GM23338 (cell line): ENCODE measurements around the gene PLAGL1. TPM values are rescaled to one million over a fixed set of nuclear protein-coding genes. Genes with fewer than 3 reads are reported as not detected.

ENCODE experiments used
- ATAC-seq: fragments of 200-7000 bp; cut with Tn5 transposase; 3 replicates; pipeline ENCODE4 v1.9.1; 2020
- DNase-seq: peaks from one replicate; pipeline ENCODE4 v3.0.0-alpha.2; 2015; ENCODE audit warnings: low spot score
- H2AFZ ChIP-seq: fragments of 200-600 bp; sonication (generic); 2 replicates; pipeline ENCODE4 v1.8.0; 2016; ENCODE audit warnings: antibody characterized with exemption, mild to moderate bottlenecking, moderate library complexity
- H3F3A ChIP-seq: fragments of 200-600 bp; sonication (generic); replicated peaks from 2 replicates; pipeline ENCODE4 v1.8.0; 2017; ENCODE audit warnings: antibody characterized with exemption, mixed run types, low read depth
- H3K27ac ChIP-seq: fragments of 200-600 bp; sonication (generic); 2 replicates; pipeline ENCODE4 v1.6.1; 2016; ENCODE audit warnings: low read depth
- H3K27me3 ChIP-seq: fragments of 200-600 bp; sonication (generic); 2 replicates; pipeline ENCODE4 v1.8.0; 2016; ENCODE audit warnings: mild to moderate bottlenecking, mixed run types, moderate library complexity; ENCODE audit not compliant: insufficient read depth
- H3K36me3 ChIP-seq: fragments of 200-600 bp; sonication (generic); 2 replicates; pipeline ENCODE4 v1.8.0; 2016; ENCODE audit warnings: mild to moderate bottlenecking; ENCODE audit not compliant: insufficient read depth
- H3K4me1 ChIP-seq: fragments of 200-600 bp; sonication (generic); 2 replicates; pipeline ENCODE4 v1.8.0; 2016; ENCODE audit warnings: mild to moderate bottlenecking, moderate library complexity; ENCODE audit not compliant: insufficient read depth
- H3K4me2 ChIP-seq: fragments of 200-600 bp; sonication (generic); 2 replicates; pipeline ENCODE4 v1.7.1; 2017; ENCODE audit warnings: mixed run types
- H3K4me3 ChIP-seq: fragments of 200-600 bp; sonication (generic); 2 replicates; pipeline ENCODE4 v1.6.1; 2016; ENCODE audit warnings: mixed run types
- H3K79me2 ChIP-seq: fragments of 200-600 bp; sonication (generic); replicated peaks from 2 replicates; pipeline ENCODE4 v1.8.0; 2017; ENCODE audit warnings: mild to moderate bottlenecking; ENCODE audit not compliant: insufficient read depth
- H3K9me2 ChIP-seq: fragments of 200-600 bp; sonication (generic); 2 replicates; pipeline ENCODE4 v1.8.0; 2017; ENCODE audit not compliant: insufficient read depth
- H4K20me1 ChIP-seq: fragments of 200-600 bp; sonication (generic); replicated peaks from 2 replicates; pipeline ENCODE4 v1.8.0; 2017; ENCODE audit warnings: mild to moderate bottlenecking; ENCODE audit not compliant: insufficient read depth
- H3K27ac Mint-ChIP-seq: 2 replicates; pipeline ENCODE4 v1.8.0; 2020; ENCODE audit warnings: inconsistent platforms, mild to moderate bottlenecking, moderate library complexity, mixed read lengths
- H3K27me3 Mint-ChIP-seq: 3 replicates; pipeline ENCODE4 v1.8.0; 2022; ENCODE audit warnings: low read depth, mild to moderate bottlenecking, moderate library complexity, mixed read lengths, inconsistent platforms; ENCODE audit not compliant: insufficient read depth, poor library complexity
- H3K36me3 Mint-ChIP-seq: 3 replicates; pipeline ENCODE4 v1.8.0; 2021; ENCODE audit warnings: low read depth, mild to moderate bottlenecking, inconsistent platforms, moderate library complexity, mixed read lengths
- H3K4me1 Mint-ChIP-seq: 3 replicates; pipeline ENCODE4 v1.8.0; 2020; ENCODE audit warnings: mild to moderate bottlenecking, inconsistent platforms, mixed read lengths
- H3K4me3 Mint-ChIP-seq: 3 replicates; pipeline ENCODE4 v1.8.0; 2021; ENCODE audit warnings: moderate library complexity, mild to moderate bottlenecking, inconsistent platforms, mixed read lengths
- H3K9me3 Mint-ChIP-seq: 3 replicates; pipeline ENCODE4 v1.8.0; 2020; ENCODE audit warnings: moderate library complexity, mild to moderate bottlenecking, inconsistent platforms, mixed read lengths
- NANOG ChIP-seq: IDR thresholded peaks from 2 replicates; pipeline ENCODE4 v1.6.1; 2016; ENCODE audit warnings: antibody characterized with exemption, borderline replicate concordance
- POLR2AphosphoS5 ChIP-seq: IDR thresholded peaks from 2 replicates; pipeline ENCODE4 v1.6.1; 2016; ENCODE audit warnings: antibody characterized with exemption, low read depth
- REST ChIP-seq: IDR thresholded peaks from one replicate; pipeline ENCODE4 v1.6.1; 2018; ENCODE audit warnings: antibody characterized with exemption; ENCODE audit not compliant: unreplicated experiment
- polyA plus RNA-seq: library from polyadenylated mRNA; unstranded; fragments of >200 nt; fragmentation: Nextera tagmentation; extraction: Ambion mirVana; gene quantifications from 2 replicates; pipeline ENCODE4 v1.2.1, GENCODE V29; 2016
- total RNA-seq: library from RNA; depleted of rRNA; stranded (reverse); fragments of >200 nt; shearing (Covaris generic); gene quantifications from 2 replicates; pipeline ENCODE4 v1.2.3, GENCODE V29; 2014
- TF ChIP-seq, protein P1 (sequence below): fragments of 250-450 bp; sonication (Bioruptor Pico); IDR thresholded peaks from 2 replicates; pipeline ENCODE4 v1.5.0; 2020; ENCODE audit warnings: mild to moderate bottlenecking, moderate library complexity
- TF ChIP-seq, protein P2 (sequence below): IDR thresholded peaks from 2 replicates; pipeline ENCODE4 v1.6.1; 2016; ENCODE audit warnings: antibody characterized with exemption

The PLAGL1 gene
- total and polyA plus RNA-seq, 2 experiments from 2014 or later = 0.90 to 1.7 TPM

DNA sequence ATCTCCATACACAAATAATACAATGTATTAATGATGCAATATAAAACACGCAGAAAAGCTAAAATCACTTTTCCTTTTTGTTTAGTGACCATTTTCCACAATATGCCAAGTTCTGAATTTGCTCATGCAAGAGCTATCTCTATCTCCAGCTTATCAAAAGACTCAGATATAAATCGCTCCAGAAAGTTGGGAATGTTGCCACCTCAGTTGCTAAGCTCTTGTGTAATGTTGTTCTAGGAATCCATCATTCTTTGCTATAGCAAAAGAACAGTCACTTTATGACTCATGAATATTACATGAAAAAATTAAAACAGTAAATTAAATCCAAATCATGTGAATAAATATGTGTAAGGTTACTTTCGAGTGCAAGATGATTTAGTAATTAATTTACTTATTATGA lies 8.7 kb downstream of the PLAGL1 start (continued):
- TF ChIP-seq, protein P1, sequence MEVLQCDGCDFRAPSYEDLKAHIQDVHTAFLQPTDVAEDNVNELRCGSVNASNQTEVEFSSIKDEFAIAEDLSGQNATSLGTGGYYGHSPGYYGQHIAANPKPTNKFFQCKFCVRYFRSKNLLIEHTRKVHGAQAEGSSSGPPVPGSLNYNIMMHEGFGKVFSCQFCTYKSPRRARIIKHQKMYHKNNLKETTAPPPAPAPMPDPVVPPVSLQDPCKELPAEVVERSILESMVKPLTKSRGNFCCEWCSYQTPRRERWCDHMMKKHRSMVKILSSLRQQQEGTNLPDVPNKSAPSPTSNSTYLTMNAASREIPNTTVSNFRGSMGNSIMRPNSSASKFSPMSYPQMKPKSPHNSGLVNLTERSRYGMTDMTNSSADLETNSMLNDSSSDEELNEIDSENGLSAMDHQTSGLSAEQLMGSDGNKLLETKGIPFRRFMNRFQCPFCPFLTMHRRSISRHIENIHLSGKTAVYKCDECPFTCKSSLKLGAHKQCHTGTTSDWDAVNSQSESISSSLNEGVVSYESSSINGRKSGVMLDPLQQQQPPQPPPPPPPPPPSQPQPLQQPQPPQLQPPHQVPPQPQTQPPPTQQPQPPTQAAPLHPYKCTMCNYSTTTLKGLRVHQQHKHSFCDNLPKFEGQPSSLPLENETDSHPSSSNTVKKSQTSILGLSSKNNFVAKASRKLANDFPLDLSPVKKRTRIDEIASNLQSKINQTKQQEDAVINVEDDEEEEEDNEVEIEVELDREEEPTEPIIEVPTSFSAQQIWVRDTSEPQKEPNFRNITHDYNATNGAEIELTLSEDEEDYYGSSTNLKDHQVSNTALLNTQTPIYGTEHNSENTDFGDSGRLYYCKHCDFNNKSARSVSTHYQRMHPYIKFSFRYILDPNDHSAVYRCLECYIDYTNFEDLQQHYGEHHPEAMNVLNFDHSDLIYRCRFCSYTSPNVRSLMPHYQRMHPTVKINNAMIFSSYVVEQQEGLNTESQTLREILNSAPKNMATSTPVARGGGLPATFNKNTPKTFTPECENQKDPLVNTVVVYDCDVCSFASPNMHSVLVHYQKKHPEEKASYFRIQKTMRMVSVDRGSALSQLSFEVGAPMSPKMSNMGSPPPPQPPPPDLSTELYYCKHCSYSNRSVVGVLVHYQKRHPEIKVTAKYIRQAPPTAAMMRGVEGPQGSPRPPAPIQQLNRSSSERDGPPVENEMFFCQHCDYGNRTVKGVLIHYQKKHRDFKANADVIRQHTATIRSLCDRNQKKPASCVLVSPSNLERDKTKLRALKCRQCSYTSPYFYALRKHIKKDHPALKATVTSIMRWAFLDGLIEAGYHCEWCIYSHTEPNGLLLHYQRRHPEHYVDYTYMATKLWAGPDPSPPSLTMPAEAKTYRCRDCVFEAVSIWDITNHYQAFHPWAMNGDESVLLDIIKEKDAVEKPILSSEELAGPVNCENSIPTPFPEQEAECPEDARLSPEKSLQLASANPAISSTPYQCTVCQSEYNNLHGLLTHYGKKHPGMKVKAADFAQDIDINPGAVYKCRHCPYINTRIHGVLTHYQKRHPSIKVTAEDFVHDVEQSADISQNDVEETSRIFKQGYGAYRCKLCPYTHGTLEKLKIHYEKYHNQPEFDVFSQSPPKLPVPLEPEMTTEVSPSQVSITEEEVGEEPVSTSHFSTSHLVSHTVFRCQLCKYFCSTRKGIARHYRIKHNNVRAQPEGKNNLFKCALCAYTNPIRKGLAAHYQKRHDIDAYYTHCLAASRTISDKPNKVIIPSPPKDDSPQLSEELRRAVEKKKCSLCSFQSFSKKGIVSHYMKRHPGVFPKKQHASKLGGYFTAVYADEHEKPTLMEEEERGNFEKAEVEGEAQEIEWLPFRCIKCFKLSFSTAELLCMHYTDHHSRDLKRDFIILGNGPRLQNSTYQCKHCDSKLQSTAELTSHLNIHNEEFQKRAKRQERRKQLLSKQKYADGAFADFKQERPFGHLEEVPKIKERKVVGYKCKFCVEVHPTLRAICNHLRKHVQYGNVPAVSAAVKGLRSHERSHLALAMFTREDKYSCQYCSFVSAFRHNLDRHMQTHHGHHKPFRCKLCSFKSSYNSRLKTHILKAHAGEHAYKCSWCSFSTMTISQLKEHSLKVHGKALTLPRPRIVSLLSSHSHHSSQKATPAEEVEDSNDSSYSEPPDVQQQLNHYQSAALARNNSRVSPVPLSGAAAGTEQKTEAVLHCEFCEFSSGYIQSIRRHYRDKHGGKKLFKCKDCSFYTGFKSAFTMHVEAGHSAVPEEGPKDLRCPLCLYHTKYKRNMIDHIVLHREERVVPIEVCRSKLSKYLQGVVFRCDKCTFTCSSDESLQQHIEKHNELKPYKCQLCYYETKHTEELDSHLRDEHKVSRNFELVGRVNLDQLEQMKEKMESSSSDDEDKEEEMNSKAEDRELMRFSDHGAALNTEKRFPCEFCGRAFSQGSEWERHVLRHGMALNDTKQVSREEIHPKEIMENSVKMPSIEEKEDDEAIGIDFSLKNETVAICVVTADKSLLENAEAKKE = no peak
- TF ChIP-seq, protein P2, sequence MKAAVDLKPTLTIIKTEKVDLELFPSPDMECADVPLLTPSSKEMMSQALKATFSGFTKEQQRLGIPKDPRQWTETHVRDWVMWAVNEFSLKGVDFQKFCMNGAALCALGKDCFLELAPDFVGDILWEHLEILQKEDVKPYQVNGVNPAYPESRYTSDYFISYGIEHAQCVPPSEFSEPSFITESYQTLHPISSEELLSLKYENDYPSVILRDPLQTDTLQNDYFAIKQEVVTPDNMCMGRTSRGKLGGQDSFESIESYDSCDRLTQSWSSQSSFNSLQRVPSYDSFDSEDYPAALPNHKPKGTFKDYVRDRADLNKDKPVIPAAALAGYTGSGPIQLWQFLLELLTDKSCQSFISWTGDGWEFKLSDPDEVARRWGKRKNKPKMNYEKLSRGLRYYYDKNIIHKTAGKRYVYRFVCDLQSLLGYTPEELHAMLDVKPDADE = no peak

DNA sequence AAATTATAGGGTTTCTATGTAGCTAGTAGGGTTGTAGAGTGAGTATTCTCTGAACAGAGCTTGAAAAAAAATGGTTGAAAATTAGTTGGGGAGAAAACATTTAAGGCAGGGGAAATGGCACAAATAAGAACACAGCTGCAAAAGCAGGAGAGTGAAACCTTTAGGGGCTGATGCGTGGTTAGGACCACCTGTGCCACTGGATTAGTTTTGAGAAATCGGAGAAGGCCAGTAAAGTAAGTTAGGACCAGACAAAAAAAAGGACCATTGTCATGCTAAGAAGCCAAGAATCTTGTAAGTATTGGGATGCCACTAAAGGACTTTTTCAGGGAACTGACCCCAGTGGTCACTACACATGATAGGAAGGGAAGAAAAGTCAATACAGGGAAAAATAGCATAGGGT lies 9.4 kb downstream of the PLAGL1 start:
- H3K27me3 Mint-ChIP-seq = no peaks in the 10 kb centered on the region
- DNase-seq (no peak), ATAC-seq (no peak)
- Histone ChIP-seq H3K27ac (no peak overlapping the region), H3K36me3 (peaks cover 3% of the 10 kb centered on the region; the same call in 1 of the 2 replicates), H3K79me2 (no peaks in the 10 kb centered on the region), H3K4me3 (no peak overlapping the region), H3K4me1 (0 out of 2 replicates have a peak, but pooled peaks cover 3% of the 10 kb centered on the region), H3F3A (no peaks in the 10 kb centered on the region), H3K27me3 (peaks cover 25% of the 10 kb centered on the region), H3K9me2 (no peaks in the 10 kb centered on the region), H4K20me1 (no peaks in the 10 kb centered on the region), H2AFZ (no peak overlapping the region), H3K4me2 (no peak overlapping the region)
- H3K4me3 Mint-ChIP-seq = no peak overlapping the region
- no peak overlapping the region for H3K27ac Mint-ChIP-seq
- H3K9me3 Mint-ChIP-seq = peaks cover 24% of the 10 kb centered on the region
- H3K36me3 Mint-ChIP-seq = peaks cover 8% of the 10 kb centered on the region; the same call in 2 of the 3 replicates
- H3K4me1 Mint-ChIP-seq = peaks cover 6% of the 10 kb centered on the region; the same call in 2 of the 3 replicates
- TF ChIP-seq NANOG (no peak), POLR2AphosphoS5 (no peak), REST (no peak)
